HUES64 (cell line): ENCODE measurements around the gene SRP9.

Source experiments
- H3K27ac ChIP-seq: 2 replicates; pipeline ENCODE4 v1.7.0; 2013; ENCODE audit warnings: low read depth, low read length, inconsistent platforms
- H3K27me3 ChIP-seq: 2 replicates; pipeline ENCODE4 v1.6.1; 2013; ENCODE audit warnings: mild to moderate bottlenecking, low read length; ENCODE audit not compliant: insufficient read depth
- H3K36me3 ChIP-seq: 2 replicates; pipeline ENCODE4 v1.6.1; 2013; ENCODE audit warnings: mild to moderate bottlenecking, low read length; ENCODE audit not compliant: insufficient read depth
- H3K4me1 ChIP-seq: 2 replicates; pipeline ENCODE4 v1.6.1; 2013; ENCODE audit warnings: mild to moderate bottlenecking, low read length, moderate library complexity; ENCODE audit not compliant: insufficient read depth
- H3K4me3 ChIP-seq: 2 replicates; pipeline ENCODE4 v1.5.1; 2013; ENCODE audit warnings: mild to moderate bottlenecking, low read length, moderate library complexity
- H3K9ac ChIP-seq: 2 replicates; pipeline ENCODE4 v1.6.1; 2013; ENCODE audit warnings: mild to moderate bottlenecking, low read depth, low read length
- H3K9me3 ChIP-seq: 2 replicates; pipeline ENCODE4 v1.6.1; 2013; ENCODE audit warnings: low read depth, low read length; ENCODE audit not compliant: insufficient read depth
- WGBS: fragments of 150-250, 120-280 bp; methylation state at CpG from one replicate; pipeline ENCODE4 v1.1.7; 2013; ENCODE audit warnings: missing lambda C conversion rate; 5-methylcytosine and 5-hydroxymethylcytosine counted together

Gene SRP9

DNA sequence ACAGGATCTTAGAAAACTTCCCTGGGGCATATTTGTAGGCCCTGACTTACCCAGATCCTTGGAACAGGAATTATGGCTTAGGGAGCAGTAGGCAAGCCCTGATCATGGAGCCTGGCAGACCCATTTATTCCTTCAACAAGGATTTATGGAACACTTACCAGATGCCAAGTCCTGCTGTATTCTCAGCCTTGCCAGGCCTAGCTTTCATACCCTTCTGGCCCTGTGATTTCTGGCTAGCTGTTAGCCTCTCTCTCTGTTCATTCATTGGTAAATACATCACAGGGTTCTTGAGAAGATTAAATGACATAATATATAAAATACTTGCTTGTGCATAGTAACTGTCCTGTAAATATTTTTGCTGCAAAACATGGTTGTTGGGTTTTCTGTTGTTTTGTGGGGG lies 32.4 kb upstream of the SRP9 start:
- Histone ChIP-seq H3K27ac (no peak overlapping the region), H3K4me3 (no peak overlapping the region), H3K36me3 (no peaks in the 10 kb centered on the region), H3K4me1 (peaks cover 12% of the 10 kb centered on the region; the same call in 1 of the 2 replicates), H3K27me3 (peaks cover 29% of the 10 kb centered on the region), H3K9ac (no peak overlapping the region), H3K9me3 (no peaks in the 10 kb centered on the region)

DNA sequence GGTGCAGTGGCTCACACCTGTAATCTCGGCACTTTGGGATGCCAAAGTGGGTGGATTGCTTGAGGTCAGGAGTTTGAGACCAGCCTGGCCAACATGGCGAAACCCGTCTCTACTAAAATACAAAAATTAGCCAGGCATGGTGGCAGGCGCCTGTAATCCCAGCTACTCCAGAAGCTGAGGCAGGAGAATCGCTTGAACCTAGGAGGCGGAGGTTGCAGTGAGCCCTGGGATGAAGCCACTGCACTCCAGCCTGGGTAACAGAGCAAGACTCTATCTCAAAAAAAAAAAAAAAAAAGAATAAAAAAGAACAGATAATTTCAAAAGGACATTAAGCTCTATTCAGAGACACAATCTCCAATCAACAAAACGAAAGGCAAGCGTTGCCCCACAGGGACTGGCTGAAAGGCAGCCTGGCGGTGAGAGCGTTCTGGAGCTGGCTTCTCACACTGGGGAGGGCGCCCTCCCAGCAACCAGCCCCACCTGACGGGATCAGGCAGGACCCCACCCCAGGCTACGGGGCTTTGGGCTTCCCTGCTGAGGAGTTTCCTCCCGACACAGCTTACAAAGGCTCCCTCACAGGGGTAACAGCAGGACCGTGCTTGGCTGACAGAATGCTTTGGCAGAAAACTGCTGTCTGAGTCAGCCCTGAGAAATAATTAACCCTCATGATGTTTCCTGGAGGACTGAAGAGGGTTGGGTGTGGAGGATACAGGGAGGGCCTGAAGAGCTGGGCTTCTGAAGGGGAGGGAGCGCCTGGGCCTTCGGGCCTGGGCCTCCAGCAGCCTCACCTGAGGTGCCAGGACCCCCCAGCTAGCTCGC lies 31.1 kb upstream of the SRP9 start:
- Histone ChIP-seq H3K4me1 (peaks cover 20% of the 10 kb centered on the region), H3K27me3 (peaks cover 33% of the 10 kb centered on the region), H3K27ac (peak overlapping the region; percentile 29; the same call in 1 of the 2 replicates), H3K36me3 (no peaks in the 10 kb centered on the region), H3K9me3 (no peaks in the 10 kb centered on the region), H3K4me3 (peak overlapping the region; percentile 6; the same call in 1 of the 2 replicates), H3K9ac (no peak overlapping the region)
- WGBS, result 23% methylated on average over 18 of the region's 18 CpGs

DNA sequence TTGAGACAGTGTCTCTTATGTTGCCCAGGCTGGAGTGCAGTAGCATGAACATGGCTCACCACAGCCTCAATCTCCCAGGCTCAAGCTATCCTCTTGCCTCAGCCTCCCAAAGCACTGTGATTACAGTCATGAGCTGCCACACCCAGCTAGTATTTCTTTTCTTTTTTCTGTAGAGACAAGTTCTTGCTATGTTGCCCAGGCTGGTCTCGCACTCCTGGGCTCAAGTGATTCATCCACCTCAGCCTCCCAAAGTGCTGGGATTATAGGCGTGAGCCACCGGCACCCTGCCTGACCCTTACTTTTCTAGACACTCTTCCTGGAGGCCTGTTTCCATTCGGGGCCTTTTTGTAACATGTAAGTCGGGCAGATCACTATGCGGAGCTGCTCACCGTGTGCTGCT lies 30.1 kb upstream of the SRP9 start:
- peaks cover 25% of the 10 kb centered on the region for H3K4me1 ChIP-seq
- H3K4me3 ChIP-seq, result no peak overlapping the region
- WGBS, result 84% methylated on average over 7 of the region's 7 CpGs
- H3K36me3 ChIP-seq, result no peaks in the 10 kb centered on the region
- no peaks in the 10 kb centered on the region for H3K9me3 ChIP-seq
- peaks cover 31% of the 10 kb centered on the region for H3K27me3 ChIP-seq
- H3K9ac ChIP-seq, result no peak overlapping the region; the same call in 1 of the 2 replicates
- H3K27ac ChIP-seq, result no peak overlapping the region

DNA sequence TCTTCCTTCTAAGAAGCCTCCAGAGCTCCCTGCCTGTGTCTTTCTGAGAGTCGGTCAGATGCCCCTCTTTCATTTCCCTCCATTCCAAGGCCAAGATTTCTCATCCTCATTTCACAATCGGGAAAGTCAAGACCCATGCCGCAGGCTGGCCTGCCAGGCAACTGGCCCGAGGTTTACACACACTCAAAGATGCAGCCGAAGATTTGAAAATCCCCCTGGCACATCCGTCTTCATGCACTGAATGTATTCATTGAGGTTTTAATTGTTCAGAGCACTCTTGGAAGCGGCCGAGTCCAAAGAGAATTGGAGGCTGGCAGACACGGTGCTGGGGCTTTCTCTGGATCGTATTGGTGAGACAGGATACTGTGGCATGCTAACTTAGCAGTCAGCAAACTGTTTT lies 29.1 kb upstream of the SRP9 start:
- H3K27ac ChIP-seq, result no peak overlapping the region

DNA sequence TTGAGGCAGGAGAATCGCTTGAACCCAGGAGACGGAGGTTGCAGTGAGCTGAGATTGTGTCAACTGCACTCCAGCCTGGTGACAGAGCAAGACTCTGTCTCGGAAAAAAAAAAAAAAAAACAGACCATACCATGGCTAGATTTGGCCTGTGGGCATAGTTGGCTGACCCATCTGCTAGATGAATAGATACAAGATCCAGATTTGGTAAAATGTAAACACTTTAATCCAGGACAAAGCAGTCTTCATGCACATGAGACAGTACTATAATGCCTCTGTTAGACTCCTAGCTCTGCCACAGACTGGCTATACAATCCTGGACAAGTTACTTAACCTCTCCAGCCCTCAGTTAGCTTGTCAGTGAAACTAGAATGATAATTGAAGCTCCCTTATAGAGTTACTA lies 27.9 kb upstream of the SRP9 start:
- Histone ChIP-seq H3K27ac (no peak overlapping the region), H3K4me3 (no peak overlapping the region), H3K9me3 (no peaks in the 10 kb centered on the region), H3K27me3 (peaks cover 29% of the 10 kb centered on the region), H3K36me3 (no peaks in the 10 kb centered on the region), H3K9ac (no peak overlapping the region), H3K4me1 (peaks cover 25% of the 10 kb centered on the region)
- 93% methylated on average over 3 of the region's 3 CpGs for WGBS

More for the DNA sequence above, 29.1 kb upstream of the SRP9 start:
- H3K9me3 ChIP-seq, result no peaks in the 10 kb centered on the region
- no peaks in the 10 kb centered on the region for H3K36me3 ChIP-seq
- H3K27me3 ChIP-seq, result peaks cover 31% of the 10 kb centered on the region
- H3K9ac ChIP-seq, result no peak overlapping the region
- H3K4me1 ChIP-seq, result peaks cover 25% of the 10 kb centered on the region
- WGBS, result 92% methylated on average over 10 of the region's 10 CpGs
- H3K4me3 ChIP-seq, result no peak overlapping the region

DNA sequence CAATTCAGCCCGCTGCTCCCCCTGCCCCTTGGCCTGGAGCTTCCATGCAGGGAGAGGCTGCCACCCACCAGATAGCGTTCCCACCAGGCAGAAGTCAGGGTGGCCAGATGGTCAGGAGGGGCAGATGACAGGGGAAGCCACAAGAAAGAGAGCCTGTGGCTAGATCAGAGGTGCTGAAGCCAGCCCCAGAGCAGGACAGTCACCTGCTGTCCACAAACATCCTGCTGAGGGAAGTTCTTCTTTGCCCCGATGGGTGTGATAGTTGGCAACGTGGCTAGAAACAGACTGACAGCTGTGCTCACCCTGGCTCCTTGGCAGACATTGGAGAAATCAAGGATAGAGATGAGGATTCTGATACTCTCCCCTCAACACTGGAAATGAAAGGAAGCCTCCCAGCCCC lies 27.2 kb upstream of the SRP9 start:
- WGBS, result 78% methylated on average over 4 of the region's 4 CpGs
- Histone ChIP-seq H3K36me3 (no peaks in the 10 kb centered on the region), H3K27me3 (peaks cover 21% of the 10 kb centered on the region), H3K9me3 (no peaks in the 10 kb centered on the region), H3K9ac (no peak overlapping the region), H3K4me3 (no peak overlapping the region), H3K4me1 (peaks cover 28% of the 10 kb centered on the region), H3K27ac (no peak overlapping the region)

DNA sequence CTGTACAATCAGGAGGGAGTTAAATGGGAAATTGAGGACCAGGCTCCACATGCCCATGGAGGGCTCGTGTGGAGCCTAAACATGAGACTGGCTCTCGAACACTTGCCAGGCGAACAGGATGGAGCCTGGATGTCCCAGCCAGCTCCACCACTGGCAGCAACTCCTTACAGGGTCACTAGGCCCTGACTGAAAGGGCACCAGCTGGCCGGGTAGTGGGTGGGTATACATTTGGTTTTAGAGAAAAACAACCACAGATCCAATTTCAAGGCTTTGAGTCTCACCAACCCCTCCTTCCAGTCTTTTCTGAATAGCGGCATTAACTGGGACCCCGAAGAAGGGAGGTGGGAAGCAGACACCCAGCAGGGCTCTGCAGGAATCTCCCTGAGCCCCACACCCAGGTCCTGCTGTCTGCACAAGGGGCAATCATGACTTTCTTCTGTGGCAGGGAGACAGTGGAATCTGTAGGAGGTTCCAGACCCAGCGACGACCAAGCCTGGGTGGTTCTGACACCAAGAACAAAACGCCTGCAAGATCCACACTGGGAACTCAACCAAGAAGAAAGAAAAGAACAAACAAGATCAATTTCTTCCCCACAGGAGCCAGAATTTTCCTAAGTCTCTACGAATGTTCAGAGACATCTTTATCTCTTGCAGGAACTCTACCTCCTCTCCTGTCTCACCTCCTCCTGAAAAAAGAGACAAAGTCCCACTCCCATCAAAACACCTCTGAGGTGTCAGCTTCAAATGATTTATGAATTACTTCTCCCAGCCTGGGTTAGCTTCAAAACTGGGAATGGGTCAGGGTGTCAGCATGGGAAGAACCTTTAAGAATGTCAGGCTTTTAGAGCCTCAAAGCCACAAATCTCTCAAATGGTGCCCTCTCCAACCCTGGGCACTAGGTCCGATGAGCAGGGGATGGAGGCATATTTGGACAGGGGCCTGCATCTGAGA lies 26.5 kb upstream of the SRP9 start:
- H3K9me3 ChIP-seq, result no peaks in the 10 kb centered on the region
- H3K4me3 ChIP-seq, result no peak overlapping the region
- H3K36me3 ChIP-seq, result no peaks in the 10 kb centered on the region
- H3K27ac ChIP-seq, result no peak overlapping the region
- peaks cover 18% of the 10 kb centered on the region for H3K27me3 ChIP-seq
- peaks cover 25% of the 10 kb centered on the region for H3K4me1 ChIP-seq
- no peak overlapping the region for H3K9ac ChIP-seq
- WGBS, result 78% methylated on average over 11 of the region's 11 CpGs

DNA sequence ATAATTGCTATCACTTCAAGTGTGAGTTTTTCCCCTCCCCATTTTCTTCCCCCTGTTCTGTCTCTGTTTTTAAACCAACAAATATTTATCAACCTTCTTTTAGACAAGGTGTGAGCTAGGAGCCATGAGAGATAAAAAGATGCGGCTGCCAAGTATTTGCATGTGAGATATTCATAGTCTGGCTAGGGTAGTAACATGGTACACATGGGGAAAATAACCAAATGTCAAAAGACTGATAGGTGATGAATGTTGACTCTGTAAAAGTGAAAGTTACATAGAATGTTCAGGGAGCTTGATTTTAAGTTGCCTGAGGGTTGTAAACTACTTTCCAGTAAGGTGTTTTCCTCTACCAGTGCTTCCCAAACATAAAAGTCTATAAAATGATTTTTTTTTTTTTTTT lies 25.4 kb upstream of the SRP9 start:
- Histone ChIP-seq H3K4me3 (no peak overlapping the region), H3K4me1 (peaks cover 22% of the 10 kb centered on the region), H3K27me3 (peaks cover 18% of the 10 kb centered on the region), H3K27ac (no peak overlapping the region), H3K9ac (no peak overlapping the region), H3K9me3 (no peaks in the 10 kb centered on the region), H3K36me3 (no peaks in the 10 kb centered on the region)
- WGBS, result 84% methylated on average over 1 of the region's 1 CpG

DNA sequence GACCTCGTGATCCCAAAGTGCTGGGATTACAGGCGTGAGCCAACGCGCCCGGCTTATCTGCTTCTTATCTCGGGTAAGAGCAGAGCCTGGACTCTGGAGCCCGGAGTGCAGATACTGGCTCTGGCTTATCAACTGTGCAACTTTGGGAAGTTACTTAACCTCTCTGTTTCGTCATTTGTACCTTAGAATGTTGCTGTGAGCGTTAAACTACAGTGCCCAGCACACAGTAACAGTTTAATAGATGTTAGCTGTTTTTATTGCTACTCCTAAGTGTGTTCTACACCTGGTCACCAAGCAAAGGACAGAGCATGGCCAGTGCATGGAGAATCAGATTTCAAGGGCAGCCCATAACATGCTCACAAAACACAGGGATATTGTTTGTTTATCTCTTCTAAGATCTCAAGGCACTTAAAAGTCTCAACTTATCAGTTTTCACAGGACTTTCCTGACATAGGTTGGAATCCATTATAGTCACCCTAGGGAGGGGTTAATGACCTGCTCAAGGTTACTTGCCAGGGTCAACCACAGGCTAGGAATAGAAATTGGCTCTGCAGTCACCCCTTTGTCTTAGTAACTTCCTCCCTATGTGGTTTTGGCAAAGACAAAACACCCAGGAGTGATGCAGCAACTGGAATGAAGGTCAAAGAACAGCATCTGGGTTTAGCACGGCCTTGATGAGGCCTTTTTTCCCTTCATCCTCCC lies 22.5 kb upstream of the SRP9 start:
- no peak overlapping the region for H3K27ac ChIP-seq
- H3K27me3 ChIP-seq, result peaks cover 13% of the 10 kb centered on the region
- no peak overlapping the region for H3K9ac ChIP-seq
- 79% methylated on average over 10 of the region's 10 CpGs for WGBS
- H3K4me3 ChIP-seq, result no peak overlapping the region
- no peaks in the 10 kb centered on the region for H3K9me3 ChIP-seq
- H3K36me3 ChIP-seq, result no peaks in the 10 kb centered on the region
- H3K4me1 ChIP-seq, result peaks cover 16% of the 10 kb centered on the region

DNA sequence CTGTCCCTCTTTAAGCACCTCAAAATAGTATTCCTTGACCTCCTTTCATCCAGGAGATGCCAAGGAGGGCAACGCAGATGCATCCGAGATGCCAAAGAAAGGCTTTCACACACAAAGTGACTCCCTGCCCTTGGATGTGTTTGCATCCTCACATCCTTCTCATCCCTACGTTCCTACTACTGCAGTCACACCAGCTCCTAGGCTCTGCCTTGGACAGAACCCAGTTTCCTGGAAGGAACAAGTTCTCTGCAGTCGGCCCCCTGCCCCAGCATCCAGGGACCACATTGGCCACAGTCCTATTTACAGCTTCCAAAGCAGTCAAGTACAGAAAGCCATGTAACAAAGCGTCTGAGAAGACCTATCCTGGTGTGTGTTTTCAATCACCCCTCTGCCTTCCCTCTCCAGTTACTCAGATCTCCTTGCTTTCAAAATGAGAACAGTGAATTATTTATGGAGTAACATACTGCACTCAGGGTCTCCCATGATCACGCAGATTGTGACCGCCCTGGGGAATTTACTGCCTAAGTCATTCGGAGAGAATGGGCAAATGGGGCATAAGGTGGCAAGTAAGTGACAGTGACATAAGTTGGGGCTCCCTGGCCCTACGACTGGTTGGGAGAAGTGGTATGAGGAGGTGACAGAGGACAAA lies 21.8 kb upstream of the SRP9 start:
- Histone ChIP-seq H3K27me3 (peaks cover 6% of the 10 kb centered on the region), H3K36me3 (no peaks in the 10 kb centered on the region), H3K9me3 (no peaks in the 10 kb centered on the region), H3K4me3 (no peak overlapping the region), H3K27ac (no peak overlapping the region), H3K9ac (no peak overlapping the region), H3K4me1 (peaks cover 16% of the 10 kb centered on the region)
- 88% methylated on average over 9 of the region's 9 CpGs for WGBS
